Upper lobe of left lung (tissue), 4 donors: ENCODE measurements around the gene NUP42.

Experiments
- POLR2A ChIP-seq, 4 donors: fragments of 450-650 bp; IDR thresholded peaks; one replicate each; pipeline ENCODE4 v1.5.1; 2016 to 2017; ENCODE audit warnings: antibody characterized with exemption in 4 of 4, mild to moderate bottlenecking in 2 of 4
- TF ChIP-seq, protein P1 (sequence below), 6 experiments: fragments of 450-650 bp in 4 of 6; fragments of 200-600 bp in 2 of 6; sonication (generic) in 2 of 6; IDR thresholded peaks; one replicate each; pipeline ENCODE4 v1.5.1; 2016 to 2019; ENCODE audit warnings: antibody characterized with exemption in 6 of 6

DNA sequence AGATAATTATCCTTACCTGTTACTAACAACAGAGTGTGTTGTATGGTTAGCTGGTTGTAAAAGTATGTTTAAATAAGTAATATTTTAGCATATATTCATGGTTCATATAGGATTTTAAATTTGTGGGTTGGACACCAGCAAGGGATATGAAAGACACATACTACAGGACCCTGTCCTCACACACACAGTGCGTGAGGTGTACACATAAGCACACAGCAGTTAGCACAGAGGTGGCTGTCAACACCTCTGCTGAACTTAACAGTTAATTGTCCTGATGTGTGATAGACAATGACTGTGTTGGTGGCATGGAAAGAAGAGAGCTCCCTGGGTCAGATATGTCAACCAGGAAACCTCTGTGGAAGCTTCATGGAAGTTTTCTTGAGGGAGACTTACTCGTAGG, 23.3 kb upstream of the NUP42 start:
- TF ChIP-seq, protein P1, sequence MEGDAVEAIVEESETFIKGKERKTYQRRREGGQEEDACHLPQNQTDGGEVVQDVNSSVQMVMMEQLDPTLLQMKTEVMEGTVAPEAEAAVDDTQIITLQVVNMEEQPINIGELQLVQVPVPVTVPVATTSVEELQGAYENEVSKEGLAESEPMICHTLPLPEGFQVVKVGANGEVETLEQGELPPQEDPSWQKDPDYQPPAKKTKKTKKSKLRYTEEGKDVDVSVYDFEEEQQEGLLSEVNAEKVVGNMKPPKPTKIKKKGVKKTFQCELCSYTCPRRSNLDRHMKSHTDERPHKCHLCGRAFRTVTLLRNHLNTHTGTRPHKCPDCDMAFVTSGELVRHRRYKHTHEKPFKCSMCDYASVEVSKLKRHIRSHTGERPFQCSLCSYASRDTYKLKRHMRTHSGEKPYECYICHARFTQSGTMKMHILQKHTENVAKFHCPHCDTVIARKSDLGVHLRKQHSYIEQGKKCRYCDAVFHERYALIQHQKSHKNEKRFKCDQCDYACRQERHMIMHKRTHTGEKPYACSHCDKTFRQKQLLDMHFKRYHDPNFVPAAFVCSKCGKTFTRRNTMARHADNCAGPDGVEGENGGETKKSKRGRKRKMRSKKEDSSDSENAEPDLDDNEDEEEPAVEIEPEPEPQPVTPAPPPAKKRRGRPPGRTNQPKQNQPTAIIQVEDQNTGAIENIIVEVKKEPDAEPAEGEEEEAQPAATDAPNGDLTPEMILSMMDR (IDR thresholded peaks at IDR 0.05): no peak
- TF ChIP-seq POLR2A (IDR thresholded peaks at IDR 0.05): no peak
